ENCODE data around the gene TMEM202.

Gene TMEM202

GRCh38 chr15:72398648-72399047, 543 bp downstream of the TMEM202 start:
- no peak for TF ChIP-seq TCF12 (IDR thresholded peaks at IDR 0.05; ENCODE audit: low read depth)
- TF ChIP-seq TAF1 (IDR thresholded peaks at IDR 0.05; ENCODE audit: low read depth): no peak
- no peak for TF ChIP-seq RAD21 (IDR thresholded peaks at IDR 0.05; ENCODE audit: low read depth)
- no peak for TF ChIP-seq USF1 (IDR thresholded peaks at IDR 0.05)
- no peak for TF ChIP-seq EP300 (IDR thresholded peaks at IDR 0.05; ENCODE audit: borderline replicate concordance)
- TF ChIP-seq TEAD4 (IDR thresholded peaks at IDR 0.05): no peak
- no peak for TF ChIP-seq CEBPB (IDR thresholded peaks at IDR 0.05)
- no peak for TF ChIP-seq FOXM1 (IDR thresholded peaks at IDR 0.05; ENCODE audit: borderline replicate concordance, low read depth)
- TF ChIP-seq CREB1 (IDR thresholded peaks at IDR 0.05; ENCODE audit: low read depth): no peak
- no peak for TF ChIP-seq MAX (IDR thresholded peaks at IDR 0.05)
- no peak for TF ChIP-seq ZBTB7A (IDR thresholded peaks at IDR 0.05; ENCODE audit: low read depth)
- TF ChIP-seq YY1 (IDR thresholded peaks at IDR 0.05; ENCODE audit: low read depth): no peak
- TF ChIP-seq REST (IDR thresholded peaks at IDR 0.05; ENCODE audit: low read depth): no peak
- no peak for TF ChIP-seq NFIC (IDR thresholded peaks at IDR 0.05)
- TF ChIP-seq EGR1 (IDR thresholded peaks at IDR 0.05): no peak

GRCh38 chr15:72402726-72403125, 4.6 kb downstream of the TMEM202 start:
- no peak for TF ChIP-seq TEAD4 (IDR thresholded peaks at IDR 0.05)
- no peak for TF ChIP-seq MAX (IDR thresholded peaks at IDR 0.05)
- TF ChIP-seq USF1 (IDR thresholded peaks at IDR 0.05): no peak
- TF ChIP-seq NFIC (IDR thresholded peaks at IDR 0.05): no peak
- no peak for TF ChIP-seq ZBTB7A (IDR thresholded peaks at IDR 0.05; ENCODE audit: low read depth)
- TF ChIP-seq CEBPB (IDR thresholded peaks at IDR 0.05): no peak
- TF ChIP-seq TCF12 (IDR thresholded peaks at IDR 0.05; ENCODE audit: low read depth): no peak
- no peak for TF ChIP-seq CREB1 (IDR thresholded peaks at IDR 0.05; ENCODE audit: low read depth)
- TF ChIP-seq EGR1 (IDR thresholded peaks at IDR 0.05): no peak
- no peak for TF ChIP-seq FOXM1 (IDR thresholded peaks at IDR 0.05; ENCODE audit: borderline replicate concordance, low read depth)
- TF ChIP-seq EP300 (IDR thresholded peaks at IDR 0.05; ENCODE audit: borderline replicate concordance): no peak
- no peak for TF ChIP-seq TAF1 (IDR thresholded peaks at IDR 0.05; ENCODE audit: low read depth)
- no peak for TF ChIP-seq YY1 (IDR thresholded peaks at IDR 0.05; ENCODE audit: low read depth)
- TF ChIP-seq REST (IDR thresholded peaks at IDR 0.05; ENCODE audit: low read depth): no peak
- TF ChIP-seq RAD21 (IDR thresholded peaks at IDR 0.05; ENCODE audit: low read depth): no peak

DNA sequence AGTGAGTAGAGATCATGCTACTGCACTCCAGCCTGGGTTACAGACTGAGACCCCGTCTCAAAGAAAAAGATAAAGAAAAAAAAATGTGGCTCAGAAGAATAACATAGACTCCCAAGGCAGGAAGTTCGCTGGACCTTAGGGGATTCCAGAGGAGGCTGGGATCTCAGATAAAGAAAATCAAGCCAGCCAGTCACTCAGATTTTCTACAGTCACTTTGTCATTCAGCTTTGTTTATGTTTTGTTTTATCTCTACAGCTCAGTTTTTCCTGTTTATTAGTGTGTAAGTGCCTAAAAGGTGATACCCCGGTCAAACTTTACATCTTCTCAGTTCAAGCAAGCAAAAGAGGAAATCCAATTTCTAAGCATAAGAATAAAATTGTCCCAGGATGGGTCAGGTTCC, 6.3 kb downstream of the TMEM202 start:
- no peak for TF ChIP-seq YY1 (IDR thresholded peaks at IDR 0.05; ENCODE audit: low read depth)
- TF ChIP-seq MAX (IDR thresholded peaks at IDR 0.05): no peak
- TF ChIP-seq REST (IDR thresholded peaks at IDR 0.05; ENCODE audit: low read depth): no peak
- no peak for TF ChIP-seq TEAD4 (IDR thresholded peaks at IDR 0.05)
- TF ChIP-seq EGR1 (IDR thresholded peaks at IDR 0.05): no peak
- no peak for TF ChIP-seq FOXM1 (IDR thresholded peaks at IDR 0.05; ENCODE audit: borderline replicate concordance, low read depth)
- TF ChIP-seq ZBTB7A (IDR thresholded peaks at IDR 0.05; ENCODE audit: low read depth): no peak
- no peak for TF ChIP-seq CEBPB (IDR thresholded peaks at IDR 0.05)
- TF ChIP-seq USF1 (IDR thresholded peaks at IDR 0.05): no peak
- TF ChIP-seq EP300 (IDR thresholded peaks at IDR 0.05; ENCODE audit: borderline replicate concordance): no peak

DNA sequence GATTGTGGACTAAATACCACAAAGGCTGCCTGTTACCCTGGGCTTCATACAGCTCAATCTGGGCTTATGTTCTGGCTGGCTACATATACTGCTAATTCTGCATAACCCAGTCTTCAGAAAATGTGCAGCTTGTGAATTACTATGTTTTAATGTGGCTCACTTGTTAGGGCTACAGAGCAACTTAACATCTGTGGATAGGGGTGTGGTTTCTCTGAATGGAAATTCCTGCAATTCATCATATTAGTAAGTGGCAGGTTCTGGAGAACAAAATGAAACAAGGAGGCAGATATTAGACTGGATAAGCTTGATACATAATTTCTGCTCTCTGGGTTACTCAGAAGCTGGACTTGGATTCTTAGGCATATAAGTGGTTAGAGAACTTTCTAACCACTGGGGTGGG, 6.7 kb downstream of the TMEM202 start:
- TF ChIP-seq CREB1 (IDR thresholded peaks at IDR 0.05; ENCODE audit: low read depth) (no peak), NFIC (IDR thresholded peaks at IDR 0.05) (no peak), MAX (IDR thresholded peaks at IDR 0.05) (no peak), RAD21 (IDR thresholded peaks at IDR 0.05; ENCODE audit: low read depth) (no peak), EGR1 (IDR thresholded peaks at IDR 0.05) (no peak), EP300 (IDR thresholded peaks at IDR 0.05; ENCODE audit: borderline replicate concordance) (no peak), REST (IDR thresholded peaks at IDR 0.05; ENCODE audit: low read depth) (no peak), USF1 (IDR thresholded peaks at IDR 0.05) (no peak)
